ENCODE measurements around the gene FPGS.

Gene FPGS

GRCh38 chr9:127812936-127813675, 10.4 kb downstream of the FPGS start:
- DNase-seq: no peak

GRCh38 chr9:127813686-127814226, 11.1 kb downstream of the FPGS start:
- DNase-seq: no peak

GRCh38 chr9:127814619-127815511, 12.2 kb downstream of the FPGS start:
- no peak for DNase-seq

DNA sequence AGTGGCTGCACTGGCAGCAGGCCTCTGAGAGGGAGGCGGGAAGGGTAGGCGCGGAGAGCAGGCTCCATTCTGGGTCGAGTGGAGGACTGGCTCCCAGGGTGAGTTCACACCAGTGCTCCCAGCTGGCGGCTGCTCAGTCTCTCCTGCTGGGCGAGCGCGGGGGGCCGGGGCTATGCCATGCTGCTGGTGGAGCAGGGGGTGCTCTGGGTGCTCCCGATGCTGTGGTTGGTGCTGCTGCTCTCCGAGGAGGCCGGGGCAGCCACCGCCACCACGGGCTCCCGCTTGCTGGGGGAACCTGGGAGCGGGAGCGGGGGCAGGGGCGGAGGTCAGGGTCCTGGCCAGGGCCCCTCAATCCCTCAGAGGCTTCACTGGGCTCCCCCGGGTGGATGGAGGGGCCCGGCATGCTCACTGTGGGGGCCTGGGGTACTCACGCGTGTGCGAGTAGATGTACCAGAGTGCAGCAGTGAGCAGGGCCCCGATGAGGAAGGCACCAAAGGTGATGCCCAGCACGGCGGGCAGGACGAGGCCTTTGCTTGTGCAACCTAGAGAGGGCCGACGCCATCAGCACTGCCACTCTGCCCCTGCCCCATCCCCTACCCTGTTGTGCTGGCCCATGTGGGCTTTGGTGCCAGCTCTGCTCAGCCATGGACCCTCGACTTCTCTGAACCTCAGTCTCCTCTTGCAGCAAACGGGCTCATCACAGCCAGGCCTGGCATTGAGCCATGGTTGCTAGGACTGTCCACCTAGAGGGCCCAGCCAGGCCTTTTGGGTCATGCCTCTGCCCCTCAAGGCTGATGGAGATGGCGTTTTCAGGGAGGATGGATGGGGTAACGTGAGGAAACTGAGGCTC, 13.1 kb downstream of the FPGS start:
- no peak for DNase-seq

GRCh38 chr9:127816362-127816725, 13.7 kb downstream of the FPGS start:
- no peak for DNase-seq

GRCh38 chr9:127816728-127817127, 14.0 kb downstream of the FPGS start:
- DNase-seq: no peak

DNA sequence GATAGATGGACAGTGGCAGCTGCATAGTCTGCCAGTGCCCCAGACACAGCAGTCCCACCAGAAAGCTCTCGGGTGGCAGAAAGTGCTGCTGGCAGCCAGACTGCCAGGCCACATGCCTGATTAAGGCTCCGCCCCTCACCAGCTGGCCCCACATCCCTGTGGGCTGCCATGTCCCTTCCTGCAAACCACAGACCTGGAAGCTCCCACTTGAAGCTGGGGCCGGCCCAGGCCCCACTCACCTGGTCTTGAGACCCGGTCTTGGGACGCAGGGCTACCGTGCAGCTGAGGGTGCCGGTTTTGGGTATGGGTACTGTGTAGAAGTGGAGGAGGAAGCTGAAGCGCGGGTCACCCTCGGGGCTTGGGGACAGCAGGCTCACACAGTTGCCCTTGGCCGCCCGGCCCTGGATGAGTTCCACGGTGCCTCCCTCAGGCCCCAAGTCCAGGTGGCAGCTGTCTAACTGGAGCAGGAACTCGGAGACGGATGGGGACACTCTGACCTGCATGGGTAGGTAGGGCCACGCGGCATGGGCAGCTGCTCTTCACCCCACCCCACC, 15.3 kb downstream of the FPGS start:
- no peak for DNase-seq

GRCh38 chr9:127818574-127818973, 15.9 kb downstream of the FPGS start:
- DNase-seq: no peak

DNA sequence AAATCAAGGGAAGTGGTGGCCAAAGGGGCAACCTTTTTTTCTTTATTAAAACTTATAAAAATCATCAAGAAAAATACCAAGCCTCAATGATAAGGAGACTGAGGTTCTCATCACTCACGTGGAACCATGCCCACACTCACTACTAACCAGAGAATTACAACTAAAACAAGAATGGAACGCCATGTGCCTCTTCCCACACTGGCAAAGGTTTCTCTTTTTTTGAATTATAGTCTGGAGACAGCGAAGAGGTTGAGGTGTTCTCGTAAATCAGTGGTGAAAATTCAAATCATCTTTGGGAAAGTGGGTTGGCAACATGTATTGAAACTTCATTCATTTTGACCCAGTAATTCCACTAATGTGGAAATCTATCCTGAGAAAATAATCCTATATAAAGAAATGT, 19.4 kb downstream of the FPGS start:
- DNase-seq: no peak

- DNase-seq: no peak
Observed at GRCh38 chr9:127825319-127826051, 22.8 kb downstream of the FPGS start.

GRCh38 chr9:127826253-127826913, 23.7 kb downstream of the FPGS start:
- no peak for DNase-seq

- peak; percentile 69 to 80 (median 77) for DNase-seq
Observed at GRCh38 chr9:127828262-127829031, 25.8 kb downstream of the FPGS start.

DNA sequence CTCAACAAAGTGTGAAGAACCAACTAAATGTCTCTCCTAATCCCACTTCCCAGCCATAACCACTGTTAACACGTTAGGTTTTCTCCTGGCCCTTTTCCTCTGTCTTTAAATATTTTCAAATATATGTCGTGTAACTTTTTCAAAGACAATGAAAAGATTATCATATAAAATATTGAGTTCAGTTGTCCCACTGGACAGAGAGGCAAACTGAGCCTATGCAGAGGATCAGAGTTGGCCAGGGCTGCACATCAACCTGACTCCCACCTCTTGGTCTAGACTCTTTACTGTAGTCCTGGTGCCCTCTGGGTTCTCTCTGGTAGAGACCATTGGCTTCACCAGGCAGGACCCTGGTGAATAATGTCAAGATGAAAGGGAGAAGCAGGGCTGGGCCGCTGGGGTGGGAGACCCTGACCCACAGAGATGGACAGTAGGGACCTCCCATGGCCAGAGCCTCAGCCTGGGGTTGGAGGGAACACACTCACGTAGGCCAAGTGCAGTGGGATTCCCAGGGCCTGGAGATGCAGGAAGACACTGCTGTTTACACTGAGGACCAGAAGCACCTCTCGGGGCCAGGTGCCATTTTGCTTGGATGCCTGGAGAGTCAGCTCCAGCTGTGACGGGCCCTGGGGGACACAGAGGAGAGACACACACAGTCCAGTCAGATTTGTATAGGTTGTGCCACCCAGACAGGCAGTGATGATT, 26.7 kb downstream of the FPGS start:
- no peak for DNase-seq

DNA sequence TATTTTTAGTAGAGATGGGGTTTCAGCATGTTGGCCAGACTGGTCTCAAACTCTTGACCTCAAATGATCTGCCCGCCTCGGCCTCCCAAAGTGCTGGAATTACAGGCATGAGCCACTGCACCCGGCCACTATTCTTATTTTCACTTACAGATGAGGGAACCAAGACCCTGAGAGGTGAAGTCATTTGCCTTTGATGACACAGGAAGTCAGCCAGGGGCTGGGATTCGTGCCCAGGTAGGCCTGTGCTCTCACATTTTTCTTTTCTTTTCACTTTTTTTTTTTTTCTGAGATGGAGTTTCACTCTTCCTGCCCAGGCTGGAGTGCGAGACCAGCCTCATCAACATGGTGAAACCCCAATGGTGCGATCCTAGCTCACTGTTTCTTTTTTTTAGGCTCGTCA, 29.6 kb downstream of the FPGS start:
- no peak for DNase-seq

GRCh38 chr9:127833555-127833954, 30.9 kb downstream of the FPGS start:
- peak; percentile 81 to 97 (median 90) for DNase-seq

DNA sequence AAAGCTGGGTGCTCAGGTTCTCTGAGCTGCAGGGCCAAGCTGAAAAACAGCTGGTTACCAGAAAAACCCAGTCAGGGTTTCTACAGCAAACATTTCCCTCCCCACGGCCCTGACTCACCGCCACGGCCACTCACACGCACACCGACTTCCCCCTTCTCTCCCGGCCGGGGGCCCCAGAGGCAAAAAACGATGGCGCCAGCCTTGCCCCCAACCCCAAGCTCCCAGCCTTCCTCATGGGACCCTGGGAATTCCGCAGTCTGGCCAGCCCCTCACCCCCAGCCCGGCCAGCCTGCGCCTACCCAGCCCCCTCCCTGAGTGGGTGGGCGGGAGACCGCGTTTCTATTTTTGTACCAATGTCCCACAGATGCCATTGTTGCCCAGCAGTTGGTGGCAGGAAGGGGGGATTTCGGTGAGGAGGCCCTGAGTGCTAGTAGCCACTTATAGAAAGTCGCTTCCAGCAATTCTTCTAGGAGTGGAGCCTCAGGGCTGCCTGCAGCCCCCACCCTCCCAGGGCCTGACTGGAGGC, 33.4 kb downstream of the FPGS start:
- DNase-seq: peak; percentile 92 to 96 (median 96)

- peak in 3 of 4 experiments; percentile 52 to 62 (median 61) for DNase-seq
Observed at GRCh38 chr9:127836561-127836960, 33.9 kb downstream of the FPGS start.

DNA sequence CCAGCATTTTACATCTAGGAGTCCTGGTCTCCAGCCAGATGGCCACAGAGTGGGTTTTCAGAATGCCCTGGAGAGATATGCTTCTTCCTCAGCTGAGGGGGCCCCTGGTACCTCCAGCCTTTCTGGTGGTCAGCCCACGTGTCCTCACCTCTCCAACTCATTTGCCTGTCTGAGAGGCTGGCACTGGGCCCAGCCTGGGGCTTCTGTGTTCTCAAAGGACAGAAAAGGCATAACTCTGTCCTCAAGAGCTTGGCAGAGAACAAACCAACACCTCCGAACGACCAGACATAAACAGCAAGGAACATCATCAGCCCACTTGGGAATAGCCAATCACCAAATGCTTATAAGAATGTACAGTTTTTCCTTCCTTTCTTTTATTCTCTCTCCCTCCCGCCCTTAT, 34.7 kb downstream of the FPGS start:
- no peak for DNase-seq

- DNase-seq: peak; percentile 94 to 98 (median 96)
Observed at GRCh38 chr9:127838375-127839078, 35.8 kb downstream of the FPGS start.

Measured in suppressor macrophage (primary cell).